Activated CD4-positive, CD25-positive, alpha-beta regulatory T cell treated with anti-CD3 and anti-CD28 coated beads, Interleukin-2, amount 50 U/mL, for 24 hours (primary cell): ENCODE results near the gene KISS1.

Experiments
- ATAC-seq, 2 donors: fragments of 150-1000 bp; cut with Tn5 transposase; one replicate each; pipeline ENCODE4 v1.10.0; 2021; ENCODE audit warnings: mild to moderate bottlenecking in 1 of 2, moderate library complexity in 1 of 2

KISS1 gene

DNA sequence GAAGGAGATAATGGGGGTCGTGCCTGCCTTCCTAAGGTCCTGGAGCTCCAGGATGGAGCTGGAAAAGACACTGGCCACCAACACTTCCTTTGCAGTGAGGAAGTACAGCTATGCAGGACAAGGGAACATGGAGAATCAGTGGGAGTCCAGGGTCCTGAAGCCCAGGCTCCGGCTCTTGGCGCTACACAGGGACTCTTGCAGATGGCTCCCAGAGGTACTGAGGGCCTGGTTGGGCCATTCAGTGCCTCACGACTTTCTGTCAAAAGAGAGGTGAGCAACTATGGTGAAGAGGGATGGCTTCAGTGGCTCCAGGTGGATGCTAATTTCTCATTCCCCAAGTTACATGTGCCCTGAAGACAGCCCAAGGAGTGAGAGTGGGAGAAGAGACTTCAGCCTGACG, 42.6 kb downstream of the KISS1 start:
- no peak for ATAC-seq

DNA sequence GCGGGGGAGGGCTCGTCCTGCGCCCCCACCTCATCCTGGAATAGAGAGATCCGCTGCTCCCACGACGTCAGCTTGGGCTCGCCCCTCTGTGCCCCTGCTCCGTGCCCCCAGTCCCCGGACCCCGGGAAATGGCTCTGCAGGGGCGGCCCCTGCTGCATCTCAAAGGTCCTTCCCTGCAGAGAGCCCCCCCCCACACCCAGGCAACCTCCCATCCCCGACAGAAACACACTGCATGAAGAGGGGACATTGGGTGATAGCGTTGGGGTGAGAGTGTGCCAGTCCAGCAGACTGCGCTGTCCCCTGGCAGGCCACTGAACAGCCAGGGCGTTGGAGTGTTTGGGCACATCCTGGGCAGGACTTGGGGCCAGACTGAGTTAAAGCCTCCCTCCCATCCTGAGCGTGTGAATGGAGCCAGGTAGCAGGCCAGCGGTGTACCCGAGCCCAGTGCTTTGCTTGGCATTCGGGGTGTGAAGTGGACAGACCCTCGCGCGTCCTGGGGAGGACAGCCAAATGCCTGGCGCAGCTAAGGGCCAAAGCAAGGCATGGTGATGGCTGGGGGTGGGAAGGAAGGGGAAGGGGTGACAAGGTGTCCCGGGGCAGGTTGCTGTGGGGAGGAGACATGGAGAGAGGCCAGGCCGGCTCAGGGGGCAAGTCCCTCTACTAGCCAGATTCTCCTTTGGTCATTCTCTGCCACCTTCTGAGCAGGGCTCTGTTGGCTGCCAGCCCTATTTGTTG, 43.8 kb downstream of the KISS1 start:
- ATAC-seq: no peak

DNA sequence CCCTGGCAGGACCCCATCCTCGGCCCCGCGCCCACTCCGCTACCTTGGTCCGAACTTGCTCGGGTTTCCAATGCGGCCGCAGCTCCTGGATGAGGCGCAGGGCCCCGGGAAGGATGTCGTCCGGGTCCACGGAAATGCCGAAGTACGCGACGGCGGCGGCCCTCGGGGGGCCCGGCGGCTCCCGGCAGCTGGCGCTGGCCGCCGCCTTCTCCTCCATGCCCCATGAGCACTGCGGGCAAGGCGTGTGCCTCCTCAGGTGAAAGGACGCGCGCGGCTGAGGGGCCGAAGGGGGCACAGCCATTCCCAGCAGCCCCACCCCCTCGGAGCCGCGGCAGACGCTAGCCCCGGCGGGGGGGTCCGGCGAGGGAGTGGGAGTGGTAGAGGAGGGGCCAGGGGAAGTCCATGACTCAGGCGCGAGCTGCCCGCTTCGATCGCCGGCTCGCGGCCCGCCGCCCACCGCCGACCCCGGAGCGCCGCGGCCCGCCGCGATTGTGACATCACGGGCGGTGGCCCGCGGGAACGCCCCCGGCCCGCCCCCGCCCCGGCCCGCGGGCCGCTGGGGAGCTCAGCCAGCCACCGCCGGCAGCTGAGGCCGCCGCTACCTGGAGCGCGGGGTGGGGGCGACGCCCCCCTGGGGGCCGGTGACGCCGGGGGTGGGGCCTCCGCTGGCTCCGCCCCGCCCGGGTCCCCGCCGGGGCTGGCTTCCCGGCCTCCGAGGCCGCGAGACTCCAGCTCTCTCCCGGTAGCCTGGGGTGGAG, 44.6 kb downstream of the KISS1 start, which contains the start of gene ETNK2:
Gene ETNK2, minus strand, starts transcription at position 493 of the 758 bp plus-strand sequence. Its CDS starts 192 bp downstream, at position 301.
- ATAC-seq: peak; percentile 45 to 59

DNA sequence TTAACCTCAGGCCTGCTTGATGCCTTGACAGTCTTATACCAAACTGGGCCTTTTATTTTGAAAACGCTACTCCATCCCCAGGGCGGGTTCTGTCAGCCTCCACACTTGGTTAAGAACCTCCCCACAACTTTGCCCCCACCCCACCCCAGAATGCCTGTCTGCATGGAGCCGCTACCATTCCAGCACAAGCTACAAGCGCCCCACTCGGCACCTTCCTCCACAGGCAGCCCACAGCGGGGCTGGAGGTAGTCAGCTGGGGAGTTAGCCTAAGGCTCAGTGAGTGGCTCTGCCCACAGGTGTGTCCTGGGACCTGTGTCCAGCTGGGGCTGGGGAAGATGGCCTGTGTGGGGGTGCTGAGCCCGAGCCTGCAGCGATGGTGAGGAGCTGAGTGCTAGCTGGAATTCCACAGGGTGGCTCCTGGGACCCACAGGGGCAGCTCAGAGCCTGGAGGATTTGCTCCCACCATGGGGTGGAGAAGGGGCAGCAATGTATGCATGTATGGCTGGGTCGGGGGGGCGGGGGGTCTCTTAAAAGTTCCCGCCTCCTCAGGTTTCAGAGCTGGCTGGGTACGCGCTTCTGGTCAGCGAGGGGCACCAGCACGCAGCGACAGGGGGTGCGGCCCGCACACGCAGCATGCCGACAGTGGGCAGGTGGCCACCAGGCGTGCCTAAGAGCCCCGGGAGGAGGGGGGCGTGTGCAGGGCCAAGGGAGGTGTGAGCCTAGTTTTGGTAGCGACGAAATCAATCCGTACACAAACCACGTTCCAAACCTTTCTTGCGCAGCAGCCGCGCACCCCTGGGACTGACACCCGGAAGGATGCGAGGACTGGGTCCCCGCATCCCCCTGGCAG, 45.4 kb downstream of the KISS1 start:
- no peak for ATAC-seq

DNA sequence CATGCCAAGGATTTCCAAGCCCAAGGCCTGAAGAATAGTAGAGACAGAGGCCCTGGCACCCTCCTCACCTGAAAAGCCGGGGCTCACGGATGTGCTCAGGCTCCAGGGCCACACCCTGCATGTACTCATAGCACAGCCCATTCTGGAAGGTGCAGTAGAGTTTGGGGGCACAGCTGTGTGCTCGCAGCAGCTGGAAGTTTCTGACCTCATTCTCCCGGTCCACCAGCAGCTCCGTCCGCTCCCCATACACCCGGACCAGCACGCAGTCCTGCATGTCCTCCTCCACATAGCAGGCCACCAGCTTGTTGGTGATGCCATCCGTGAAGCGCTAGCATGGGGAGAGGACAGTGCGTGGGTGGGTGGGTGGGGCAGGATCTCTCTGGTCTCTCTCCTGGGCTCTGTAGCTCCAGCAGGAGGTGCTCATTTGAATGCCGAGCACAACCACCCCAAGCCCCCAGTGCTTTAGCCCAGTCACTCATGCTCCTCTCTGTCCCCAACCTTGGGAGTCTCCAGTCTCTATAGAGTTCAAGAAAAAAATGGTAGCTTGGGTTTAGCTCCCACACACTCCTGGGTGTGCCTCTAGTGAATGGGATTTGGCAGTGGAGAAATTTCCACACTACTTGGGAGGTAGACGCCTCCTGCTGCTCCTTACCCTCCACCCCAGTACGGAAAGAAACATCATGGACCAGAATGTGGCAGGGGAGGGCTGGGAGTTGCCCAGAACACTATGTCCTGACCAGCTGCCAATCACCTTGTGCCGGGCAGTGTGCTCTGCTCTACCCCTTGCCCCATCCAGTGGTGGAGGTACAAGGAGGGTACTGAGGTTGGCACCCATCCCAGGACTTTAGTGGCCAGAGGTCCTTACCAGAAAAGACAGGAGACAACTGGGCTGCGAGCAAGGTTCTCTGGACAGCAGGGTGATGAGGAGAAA, 46.4 kb downstream of the KISS1 start:
- no peak for ATAC-seq

DNA sequence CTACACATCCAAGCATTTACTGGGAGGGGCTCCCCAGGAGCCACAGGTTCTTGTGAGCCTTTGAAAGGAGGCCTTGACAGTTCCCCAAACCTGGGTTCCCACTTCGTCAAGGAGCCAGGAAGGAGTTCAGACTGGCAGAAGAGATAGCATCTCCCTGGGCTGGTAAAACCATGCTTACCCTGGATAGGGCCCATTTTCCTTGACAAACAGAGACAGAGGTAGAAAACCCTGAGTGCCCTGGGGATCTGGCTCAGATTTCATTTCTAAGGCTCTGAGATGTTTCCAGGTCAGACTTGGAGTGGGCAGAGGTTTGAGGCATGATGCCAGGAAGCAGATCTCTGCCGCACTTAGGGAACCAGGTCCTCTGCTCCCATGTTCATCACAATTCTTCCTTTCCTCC, 47.2 kb downstream of the KISS1 start:
- ATAC-seq: no peak

DNA sequence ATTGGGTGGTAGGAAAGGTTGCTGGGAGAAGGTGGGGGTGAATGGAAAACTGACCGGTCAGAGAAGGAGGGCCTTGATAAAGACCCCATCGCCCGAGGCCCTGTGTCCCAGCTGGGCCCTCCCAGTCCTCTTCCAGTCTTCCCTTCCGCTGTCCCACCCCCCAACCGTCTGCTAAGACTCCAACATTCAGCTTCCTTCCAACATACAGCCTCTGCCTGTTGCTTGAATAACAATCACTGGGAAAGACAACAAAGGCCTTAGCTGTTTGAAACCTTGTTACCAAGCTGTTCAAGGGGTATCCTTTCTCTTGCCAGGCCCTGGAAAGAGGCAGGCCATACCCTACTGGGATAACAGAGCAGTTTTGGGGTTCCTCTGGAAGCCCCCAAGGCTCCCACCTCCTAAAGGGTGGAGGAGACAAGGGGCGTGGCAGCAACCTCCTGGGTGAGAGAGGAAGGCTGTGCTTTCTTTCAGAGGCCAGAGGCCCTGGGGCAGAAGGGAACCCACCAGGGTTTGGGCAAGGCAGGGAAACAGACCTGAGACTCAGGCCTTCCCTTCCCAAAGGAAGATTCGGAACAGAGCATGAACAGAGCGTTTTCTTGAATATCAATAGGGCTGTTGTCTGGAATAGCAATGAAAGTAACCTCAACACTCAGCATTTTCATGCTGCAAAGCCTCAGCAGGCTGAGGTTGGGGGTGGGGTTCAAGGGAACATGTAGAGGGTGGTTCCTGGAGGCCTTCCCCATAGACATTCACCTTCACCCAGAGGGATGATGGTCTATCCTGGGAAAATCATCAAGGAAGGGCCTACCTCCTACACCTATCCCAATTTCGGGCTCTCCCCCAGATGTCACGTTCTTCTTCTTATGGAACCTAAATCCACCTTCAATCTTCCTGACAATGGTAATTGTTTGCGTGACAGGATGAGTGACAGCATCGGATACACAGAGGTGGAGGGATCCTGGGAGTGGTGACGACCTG, 48.6 kb downstream of the KISS1 start:
- no peak for ATAC-seq

DNA sequence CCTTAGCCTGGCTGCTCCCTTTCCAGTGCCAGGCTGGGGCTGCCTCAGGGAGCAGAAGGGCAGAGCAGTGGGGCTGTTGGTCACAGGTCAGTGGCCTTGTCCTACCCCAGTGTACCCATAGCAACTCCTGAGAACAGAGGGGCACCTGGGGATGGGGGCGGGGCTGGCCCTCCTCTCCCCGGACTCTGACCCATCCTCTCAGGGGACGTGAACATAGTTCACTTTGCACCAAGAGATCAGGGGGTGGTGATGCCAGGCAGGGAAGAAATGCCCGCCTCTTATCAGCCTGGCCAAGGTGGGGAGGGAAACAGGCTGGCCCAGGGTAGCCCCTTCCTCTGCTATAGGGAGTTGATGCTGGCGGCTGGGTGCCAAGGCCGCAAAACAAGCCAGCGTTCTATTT, 49.3 kb downstream of the KISS1 start:
- no peak for ATAC-seq

DNA sequence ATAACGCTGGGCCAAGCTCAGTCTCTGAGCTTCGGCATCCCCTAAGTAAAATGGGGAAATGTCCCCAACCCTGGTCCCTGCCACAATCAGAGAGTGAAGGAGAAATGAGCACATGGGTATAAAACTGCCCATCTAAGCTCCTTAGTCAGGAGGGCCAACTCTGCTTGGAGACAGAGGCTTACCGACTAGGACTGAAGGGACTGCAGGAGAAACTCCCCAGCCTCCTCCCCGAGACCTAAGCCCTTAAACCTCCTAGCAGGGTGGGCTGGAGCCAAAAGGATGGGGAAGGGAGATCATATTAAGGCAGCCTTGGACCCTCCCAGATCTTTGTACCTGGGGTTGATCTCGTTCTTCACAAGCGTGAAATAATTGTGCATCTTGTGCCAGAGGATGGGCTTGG, 50.0 kb downstream of the KISS1 start:
- ATAC-seq: no peak

DNA sequence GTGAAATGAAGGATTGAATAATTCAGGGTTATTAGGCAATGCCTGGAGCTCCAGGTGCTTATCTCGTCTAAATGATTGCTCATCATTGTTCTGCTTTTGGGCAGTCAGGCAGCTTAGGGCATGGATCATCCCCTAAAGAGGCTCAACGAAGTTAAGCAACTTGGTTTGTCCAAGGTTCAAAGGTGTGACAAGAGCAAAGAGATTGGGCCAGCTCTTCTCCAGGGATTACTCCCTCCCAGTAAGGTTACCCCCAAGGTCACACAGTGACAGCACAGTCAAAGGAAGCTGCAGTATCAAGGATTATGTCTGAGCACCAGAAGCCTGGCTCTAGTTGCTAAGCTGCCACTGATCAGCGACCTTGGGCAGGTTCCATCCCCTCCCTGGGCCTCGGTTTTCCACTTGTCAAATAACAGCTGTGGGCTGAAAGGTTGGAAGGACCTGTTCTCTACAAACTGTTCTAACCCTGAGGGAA, 51.2 kb downstream of the KISS1 start:
- ATAC-seq: no peak

DNA sequence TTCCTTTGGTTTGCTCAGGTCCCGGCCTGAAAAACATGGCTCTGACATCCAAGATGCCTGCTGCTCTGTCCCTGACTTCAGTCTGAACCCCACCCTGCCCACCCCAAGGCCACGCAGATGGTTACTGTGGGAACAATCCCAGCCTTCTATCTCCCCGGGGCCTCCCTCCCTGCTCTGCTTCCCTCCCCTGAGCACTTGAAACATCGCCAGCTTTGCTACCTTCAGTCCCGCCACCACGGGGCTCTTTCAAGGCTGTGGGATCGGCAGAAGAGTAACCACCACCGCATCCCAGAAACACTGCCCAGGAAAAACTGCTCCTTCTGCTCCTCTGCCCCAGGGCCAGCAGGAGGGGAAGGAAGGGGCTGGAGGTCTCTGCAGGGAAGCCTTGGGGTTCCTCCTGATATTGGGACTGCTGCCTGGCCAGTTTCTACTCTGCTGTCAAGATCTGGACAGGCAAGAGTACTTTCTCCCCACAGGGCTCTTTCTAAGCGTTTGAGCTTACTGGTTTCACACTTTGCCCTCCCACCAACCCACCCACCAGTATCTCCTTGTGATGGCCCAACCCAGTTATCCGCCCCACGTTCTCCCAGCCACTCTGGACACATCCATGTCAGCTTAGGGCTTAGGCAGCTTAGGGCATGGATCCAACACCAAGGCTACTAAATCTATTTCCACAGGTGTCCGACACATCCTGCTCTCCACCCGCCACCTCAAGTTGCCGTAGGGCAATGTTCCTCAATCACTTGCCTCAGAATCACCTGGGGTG, 52.8 kb downstream of the KISS1 start:
- ATAC-seq: no peak

DNA sequence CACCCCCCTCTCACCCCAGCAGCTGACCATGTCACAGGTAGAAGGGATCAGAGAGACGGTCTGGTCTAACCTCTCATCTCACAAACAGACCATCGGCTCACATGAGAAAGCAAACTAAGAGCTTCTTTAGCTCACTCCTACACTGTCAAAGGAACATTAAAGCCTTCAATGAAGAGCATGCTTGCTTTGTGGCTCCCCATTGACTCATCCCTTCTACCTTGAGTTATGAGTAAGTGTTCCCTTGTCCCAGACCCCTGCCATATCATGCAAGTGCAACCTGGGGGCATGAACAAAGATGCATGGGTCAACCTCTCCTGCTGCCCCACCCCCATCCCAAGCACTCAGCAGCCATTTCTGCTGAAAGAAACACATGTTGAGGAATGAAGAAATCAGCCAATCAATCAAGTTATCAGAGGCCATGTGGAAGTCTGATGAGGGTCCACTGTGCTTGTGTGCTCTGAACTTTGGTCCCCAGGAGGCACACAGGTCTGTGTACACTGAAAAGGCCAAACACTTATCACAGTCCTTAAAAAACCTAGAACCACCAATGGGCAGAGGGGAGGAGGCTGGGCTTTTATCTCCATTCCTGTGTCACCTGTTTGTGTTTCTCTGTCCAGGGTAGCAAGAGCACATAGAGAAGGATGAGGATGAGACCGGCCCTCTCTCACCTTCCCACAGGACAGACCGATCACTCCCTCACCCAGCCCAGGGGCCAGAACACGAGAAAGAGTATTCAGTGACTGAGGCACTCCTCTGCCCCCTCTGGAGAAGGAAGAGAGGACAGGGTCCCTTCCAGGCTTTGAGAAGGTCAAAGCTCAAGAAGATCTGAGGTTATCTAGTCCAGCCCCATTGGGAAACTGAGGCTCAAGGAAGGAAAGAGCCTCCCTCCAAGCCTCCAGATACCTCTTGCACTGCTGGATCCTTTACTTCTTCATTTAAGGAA, 54.0 kb downstream of the KISS1 start:
- ATAC-seq: no peak

DNA sequence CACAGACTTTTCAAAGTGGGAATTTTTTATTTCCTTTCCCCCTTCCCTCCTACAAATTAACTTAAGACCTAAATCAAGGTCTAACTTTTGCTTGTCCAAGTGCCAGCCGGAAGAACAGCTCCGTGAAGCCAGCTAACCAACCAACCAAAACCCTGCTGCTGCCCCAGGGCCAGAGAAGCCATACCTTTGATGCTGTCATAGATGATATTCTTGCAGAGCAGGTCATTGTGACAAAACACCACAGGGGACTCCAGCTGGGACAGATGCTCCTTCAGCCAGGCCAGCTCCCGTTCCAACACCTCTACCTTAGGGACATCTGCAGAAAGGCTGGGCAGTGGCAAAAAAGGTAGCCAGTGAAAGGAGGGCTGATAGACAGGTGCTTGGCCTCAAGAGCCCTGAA, 55.2 kb downstream of the KISS1 start:
- no peak for ATAC-seq
